Osteoblast (primary cell): ENCODE measurements around the gene GRM2. TPM values are rescaled to one million over a fixed set of nuclear protein-coding genes. Genes with fewer than 3 reads are reported as not detected.
"Not testable (repeated sequence)": the region's sequence is repeated elsewhere in the genome, so short reads cannot be mapped to it uniquely, and the experiment has no call there.

ENCODE experiments used
- DNase-seq: peaks from one replicate; pipeline ENCODE4 v3.0.0; 2011; ENCODE audit warnings: low spot score, mixed read lengths; ENCODE audit not compliant: insufficient read length; ENCODE audit errors: missing footprints
- H2AFZ ChIP-seq: 2 replicates; pipeline ENCODE4 v1.6.0; 2011; ENCODE audit warnings: mild to moderate bottlenecking, low read length
- H3K27ac ChIP-seq: 2 replicates; pipeline ENCODE4 v1.5.1; 2011; ENCODE audit warnings: mild to moderate bottlenecking, low read depth, low read length, moderate library complexity
- H3K27me3 ChIP-seq: 2 replicates; pipeline ENCODE4 v1.6.0; 2012; ENCODE audit warnings: mild to moderate bottlenecking, control low read depth, inconsistent platforms, low read length, moderate library complexity; ENCODE audit not compliant: insufficient read depth
- H3K36me3 ChIP-seq: 2 replicates; pipeline ENCODE4 v1.5.1; 2011; ENCODE audit warnings: mild to moderate bottlenecking, low read length, control low read depth, moderate library complexity; ENCODE audit not compliant: insufficient read depth
- H3K4me1 ChIP-seq: 2 replicates; pipeline ENCODE4 v1.5.1; 2011; ENCODE audit warnings: mild to moderate bottlenecking, low read length, control low read depth, moderate library complexity; ENCODE audit not compliant: insufficient read depth
- H3K4me2 ChIP-seq: 2 replicates; pipeline ENCODE4 v1.6.0; 2011; ENCODE audit warnings: mild to moderate bottlenecking, low read length; ENCODE audit not compliant: insufficient read depth
- H3K4me3 ChIP-seq: fragments of 200-600 bp; sonication (generic); 3 replicates; pipeline ENCODE4 v1.5.1; 2012; ENCODE audit warnings: mild to moderate bottlenecking, low read length, inconsistent platforms; ENCODE audit not compliant: insufficient read depth
- H3K79me2 ChIP-seq: 2 replicates; pipeline ENCODE4 v1.6.0; 2012; ENCODE audit warnings: mild to moderate bottlenecking, low read length, control low read depth, inconsistent platforms; ENCODE audit not compliant: insufficient read depth
- H3K9me3 ChIP-seq: 2 replicates; pipeline ENCODE4 v1.5.1; 2011; ENCODE audit warnings: low read depth, low read length, control low read depth
- H4K20me1 ChIP-seq: 2 replicates; pipeline ENCODE4 v1.6.0; 2012; ENCODE audit warnings: mild to moderate bottlenecking, low read length, control low read depth; ENCODE audit not compliant: insufficient read depth
- small RNA-seq: library from RNA; depleted of rRNA; stranded (forward); fragments of <200 nt; gene quantifications from one replicate; pipeline ENCODE3, GENCODE V24; 2012
- total RNA-seq: library from RNA; depleted of rRNA; stranded (reverse); fragments of >200 nt; gene quantifications from 2 replicates; pipeline ENCODE4 v1.2.3, GENCODE V29; 2012
- TF ChIP-seq, protein P1 (sequence below): IDR thresholded peaks from 2 replicates; pipeline ENCODE4 v1.5.1; 2011; ENCODE audit warnings: mild to moderate bottlenecking, low read depth, low read length, moderate library complexity; ENCODE audit errors: extremely low read depth

The GRM2 gene
- total RNA-seq, 1 donor = not detected

DNA sequence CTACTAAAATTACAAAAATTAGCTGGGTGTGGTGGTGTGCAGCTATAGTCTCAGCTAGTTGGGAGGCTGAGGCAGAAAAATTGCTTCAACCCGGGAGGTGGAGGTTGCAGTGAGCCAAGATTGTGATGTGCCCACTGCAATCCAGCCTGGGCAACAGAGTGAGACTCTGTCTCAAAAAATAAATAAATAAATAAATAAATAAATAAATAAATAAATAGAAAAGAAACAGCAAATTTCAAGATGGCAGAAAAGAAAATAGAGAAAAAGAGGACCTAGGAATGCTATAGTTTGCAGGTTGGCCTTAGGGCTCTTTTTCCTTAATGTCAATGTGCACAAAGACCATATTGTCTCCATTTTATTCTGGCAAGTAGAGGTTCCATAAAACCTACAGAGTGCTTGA, 44.0 kb downstream of the GRM2 start:
- Histone ChIP-seq H3K4me1 (no peaks in the 10 kb centered on the region), H4K20me1 (no peaks in the 10 kb centered on the region), H3K79me2 (no peaks in the 10 kb centered on the region), H3K4me3 (no peak overlapping the region), H3K9me3 (no peaks in the 10 kb centered on the region), H3K36me3 (no peaks in the 10 kb centered on the region), H3K27me3 (no peaks in the 10 kb centered on the region), H3K27ac (no peak overlapping the region), H2AFZ (no peak overlapping the region), H3K4me2 (no peak overlapping the region)
- TF ChIP-seq, protein P1, sequence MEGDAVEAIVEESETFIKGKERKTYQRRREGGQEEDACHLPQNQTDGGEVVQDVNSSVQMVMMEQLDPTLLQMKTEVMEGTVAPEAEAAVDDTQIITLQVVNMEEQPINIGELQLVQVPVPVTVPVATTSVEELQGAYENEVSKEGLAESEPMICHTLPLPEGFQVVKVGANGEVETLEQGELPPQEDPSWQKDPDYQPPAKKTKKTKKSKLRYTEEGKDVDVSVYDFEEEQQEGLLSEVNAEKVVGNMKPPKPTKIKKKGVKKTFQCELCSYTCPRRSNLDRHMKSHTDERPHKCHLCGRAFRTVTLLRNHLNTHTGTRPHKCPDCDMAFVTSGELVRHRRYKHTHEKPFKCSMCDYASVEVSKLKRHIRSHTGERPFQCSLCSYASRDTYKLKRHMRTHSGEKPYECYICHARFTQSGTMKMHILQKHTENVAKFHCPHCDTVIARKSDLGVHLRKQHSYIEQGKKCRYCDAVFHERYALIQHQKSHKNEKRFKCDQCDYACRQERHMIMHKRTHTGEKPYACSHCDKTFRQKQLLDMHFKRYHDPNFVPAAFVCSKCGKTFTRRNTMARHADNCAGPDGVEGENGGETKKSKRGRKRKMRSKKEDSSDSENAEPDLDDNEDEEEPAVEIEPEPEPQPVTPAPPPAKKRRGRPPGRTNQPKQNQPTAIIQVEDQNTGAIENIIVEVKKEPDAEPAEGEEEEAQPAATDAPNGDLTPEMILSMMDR = no peak
- no peak for DNase-seq

DNA sequence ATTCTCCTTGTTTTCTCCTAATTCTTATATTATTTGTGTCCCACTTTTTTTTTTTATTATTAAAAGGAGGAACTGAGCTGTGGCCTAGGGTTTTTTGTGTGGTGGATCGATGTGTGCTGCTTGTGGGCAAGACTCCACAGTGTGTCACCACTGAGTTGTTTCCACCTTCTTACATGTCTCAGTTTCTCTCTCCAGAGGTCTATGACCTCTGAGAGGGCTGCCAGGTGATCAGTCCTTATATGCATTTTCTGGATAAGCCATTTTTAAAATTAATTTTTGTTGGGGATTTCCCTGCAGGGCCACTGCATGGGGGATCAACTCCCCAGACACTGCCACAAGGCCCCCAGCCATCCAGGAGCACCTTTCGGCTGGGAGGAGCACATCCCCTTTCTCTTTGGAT, 44.4 kb downstream of the GRM2 start:
- H3K4me1 ChIP-seq = no peaks in the 10 kb centered on the region
- no peaks in the 10 kb centered on the region for H4K20me1 ChIP-seq
- no peak overlapping the region for H2AFZ ChIP-seq
- TF ChIP-seq, protein P1 = no peak
- no peak for DNase-seq
- H3K9me3 ChIP-seq = no peaks in the 10 kb centered on the region
- H3K4me3 ChIP-seq = no peak overlapping the region
- no peaks in the 10 kb centered on the region for H3K36me3 ChIP-seq
- no peaks in the 10 kb centered on the region for H3K27me3 ChIP-seq
- no peak overlapping the region for H3K27ac ChIP-seq
- no peak overlapping the region for H3K4me2 ChIP-seq
- H3K79me2 ChIP-seq = no peaks in the 10 kb centered on the region

DNA sequence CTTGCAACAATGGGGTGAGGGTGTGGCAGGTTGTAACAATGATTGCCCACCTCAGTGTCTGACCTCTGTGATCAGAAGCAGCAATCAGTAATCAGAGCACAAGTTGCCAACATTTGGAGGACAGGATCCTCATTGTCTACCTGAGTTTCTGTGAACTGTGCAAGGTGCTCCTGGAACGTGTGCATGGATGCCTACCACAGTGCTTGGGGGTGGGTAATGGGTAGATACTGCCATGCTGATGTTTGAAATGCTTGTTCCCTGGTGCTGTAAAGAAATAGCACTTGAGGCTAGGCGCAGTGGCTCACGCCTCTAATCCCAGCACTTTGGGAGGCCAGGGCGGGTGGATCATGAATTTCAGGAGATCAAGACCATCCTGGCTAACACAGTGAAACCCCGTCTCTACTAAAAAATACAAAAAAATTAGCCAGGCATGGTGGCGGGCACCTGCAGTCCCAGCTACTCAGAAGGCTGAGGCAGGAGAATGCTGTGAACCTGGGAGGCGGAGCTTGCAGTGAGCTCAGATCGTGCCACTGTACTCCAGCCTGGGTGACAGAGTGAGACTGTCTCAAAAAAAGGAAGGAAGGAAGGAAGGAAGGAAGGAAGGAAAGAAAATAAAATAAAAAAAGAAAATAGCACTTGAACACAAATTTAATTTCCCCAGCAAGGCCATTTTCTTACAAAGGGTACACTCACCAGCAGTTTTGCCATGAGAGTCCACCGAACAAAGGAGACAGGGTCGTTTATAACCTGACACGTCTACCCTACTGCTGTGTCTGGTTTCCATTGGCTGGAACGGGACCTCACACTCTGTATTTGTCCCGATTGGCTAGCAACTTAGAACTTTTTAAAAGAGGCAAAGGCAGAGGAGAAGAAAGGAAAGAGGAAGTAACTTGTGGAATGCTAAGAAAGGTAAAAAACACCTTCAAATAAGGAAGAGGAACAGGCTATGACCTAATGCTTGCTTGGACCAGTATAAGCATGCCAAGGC, 47.2 kb downstream of the GRM2 start:
- H3K4me3 ChIP-seq, H3K4me2 ChIP-seq, DNase-seq, H3K27ac ChIP-seq, H3K79me2 ChIP-seq, H3K36me3 ChIP-seq, H2AFZ ChIP-seq, H3K27me3 ChIP-seq, H4K20me1 ChIP-seq, H3K4me1 ChIP-seq, H3K9me3 ChIP-seq: not testable (repeated sequence)

DNA sequence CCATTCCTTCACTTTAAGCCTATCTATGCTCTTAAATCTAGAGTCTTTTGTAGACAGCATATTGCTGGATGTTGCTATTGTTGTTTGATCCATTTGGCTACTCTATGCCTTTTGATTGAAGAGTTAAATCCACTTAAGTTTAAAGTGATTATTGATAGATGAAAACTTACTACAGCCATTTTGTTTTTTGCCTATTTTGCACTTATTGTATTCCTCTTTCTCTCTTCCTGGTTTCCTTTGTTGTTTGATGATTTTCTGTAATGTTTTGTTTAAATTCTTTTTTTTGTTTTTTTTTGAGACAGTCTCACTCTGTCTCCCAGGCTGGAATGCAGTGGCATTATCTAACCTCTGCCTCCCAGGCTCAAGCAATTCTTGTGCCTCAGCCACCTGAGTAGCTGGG, 52.3 kb downstream of the GRM2 start:
- Histone ChIP-seq H3K27me3 (no peaks in the 10 kb centered on the region), H3K4me2 (no peak overlapping the region), H2AFZ (no peak overlapping the region), H3K9me3 (no peaks in the 10 kb centered on the region), H3K27ac (no peak overlapping the region), H3K79me2 (no peaks in the 10 kb centered on the region), H3K36me3 (no peaks in the 10 kb centered on the region), H4K20me1 (no peaks in the 10 kb centered on the region), H3K4me1 (no peaks in the 10 kb centered on the region), H3K4me3 (no peak overlapping the region)
- no peak for DNase-seq
- TF ChIP-seq, protein P1 = no peak

Small RNA genes lying within 50 kb of the gene (small RNA-seq; reads per million reads assigned to genes)
- gene RNA5SP132 = 39.1 reads per million, percentile 96 among the genes with 10 or more reads in this experiment

Other genes starting within 250 kb of the GRM2 start
- gene DCAF1, start 207.1 kb upstream of the GRM2 start, total RNA-seq = 12.1 and 13.0 TPM in 2 replicates
- 22.7 and 23.2 TPM in 2 replicates for gene RAD54L2, start 168.3 kb upstream of the GRM2 start, total RNA-seq
- gene TEX264, start 35.8 kb upstream of the GRM2 start, total RNA-seq = 55.4 and 56.1 TPM in 2 replicates
- not detected in 2 replicates for gene IQCF6, start 72.2 kb downstream of the GRM2 start, total RNA-seq
- gene IQCF2, start 154.5 kb downstream of the GRM2 start, total RNA-seq = not detected in 2 replicates
- gene IQCF5, start 168.5 kb downstream of the GRM2 start, total RNA-seq = not detected in 2 replicates
- not detected in 2 replicates for gene IQCF1, start 196.3 kb downstream of the GRM2 start, total RNA-seq
- gene RRP9, start 234.8 kb downstream of the GRM2 start, total RNA-seq = 18.0 and 20.6 TPM in 2 replicates
- 39.2 and 46.0 TPM in 2 replicates for gene PARP3, start 235.3 kb downstream of the GRM2 start, total RNA-seq
- gene GPR62, start 248.3 kb downstream of the GRM2 start, total RNA-seq = under 0.01 TPM in 1 of 2 replicates, not detected in the other